SKM-1 (cell line): ENCODE data around the gene TRABD2B.

ENCODE experiments used
- DNase-seq: peaks from one replicate; lab custom pipeline; 2025; ENCODE audit not compliant: unreplicated experiment; lab: John Stamatoyannopoulos, UW

TRABD2B gene

GRCh38 chr1:48022306-48022705 is 25.1 kb upstream of the TRABD2B start:
- no peak for DNase-seq

GRCh38 chr1:48021792-48022191 is 24.6 kb upstream of the TRABD2B start:
- DNase-seq = no peak

GRCh38 chr1:48019714-48020315 is 22.6 kb upstream of the TRABD2B start:
- no peak for DNase-seq

GRCh38 chr1:48018799-48019198 is 21.6 kb upstream of the TRABD2B start:
- no peak for DNase-seq

- no peak for DNase-seq
Measured at GRCh38 chr1:48017716-48018115, 20.5 kb upstream of the TRABD2B start.

- DNase-seq = no peak
Measured at GRCh38 chr1:48016515-48016914, 19.3 kb upstream of the TRABD2B start.

- no peak for DNase-seq
Measured at GRCh38 chr1:48013270-48013669, 16.1 kb upstream of the TRABD2B start.

- no peak for DNase-seq
Measured at GRCh38 chr1:48007047-48007446, 9.9 kb upstream of the TRABD2B start.

- no peak for DNase-seq
Measured at GRCh38 chr1:48006264-48006663, 9.1 kb upstream of the TRABD2B start.

- DNase-seq = no peak
Measured at GRCh38 chr1:48005253-48006117, 8.3 kb upstream of the TRABD2B start.

- no peak for DNase-seq
Measured at GRCh38 chr1:48003741-48004531, 6.8 kb upstream of the TRABD2B start.

GRCh38 chr1:48002142-48002541 is 5.0 kb upstream of the TRABD2B start:
- DNase-seq = no peak

GRCh38 chr1:48001696-48002095 is 4.5 kb upstream of the TRABD2B start:
- no peak for DNase-seq

- DNase-seq = no peak
Measured at GRCh38 chr1:48000883-48001282, 3.7 kb upstream of the TRABD2B start.

GRCh38 chr1:47999097-47999496 is 1.9 kb upstream of the TRABD2B start:
- no peak for DNase-seq

- no peak for DNase-seq
Measured at GRCh38 chr1:47998396-47998990, 1.3 kb upstream of the TRABD2B start.

GRCh38 chr1:47996406-47997226 is 569 bp downstream of the TRABD2B start:
- DNase-seq = no peak

- no peak for DNase-seq
Measured at GRCh38 chr1:47996060-47996405, 1.2 kb downstream of the TRABD2B start.

GRCh38 chr1:47995306-47996050 is 1.7 kb downstream of the TRABD2B start:
- no peak for DNase-seq
